Chondrocyte (in vitro differentiated cells): ENCODE results near the gene ASPN. TPM values are rescaled to one million over a fixed set of nuclear protein-coding genes. Genes with fewer than 3 reads are reported as not detected.
A peak's percentile ranks its signal among the peaks of the same experiment; 100 is the strongest.

Source experiments
- DNase-seq: peaks from one replicate; pipeline ENCODE4 v3.0.0; 2021; ENCODE audit warnings: mixed read lengths, low spot score
- H3K27ac Mint-ChIP-seq: one replicate; pipeline ENCODE4 v1.8.0; 2021; ENCODE audit warnings: mild to moderate bottlenecking, moderate library complexity, mixed read lengths; ENCODE audit not compliant: unreplicated experiment
- H3K27me3 Mint-ChIP-seq: 2 replicates; pipeline ENCODE4 v1.8.0; 2021; ENCODE audit warnings: low read depth, mixed read lengths
- H3K36me3 Mint-ChIP-seq: 2 replicates; pipeline ENCODE4 v1.8.0; 2021; ENCODE audit warnings: low read depth, mixed read lengths
- H3K4me1 Mint-ChIP-seq: 2 replicates; pipeline ENCODE4 v1.8.0; 2021; ENCODE audit warnings: low read depth, mild to moderate bottlenecking, mixed read lengths
- H3K4me3 Mint-ChIP-seq: one replicate; pipeline ENCODE4 v1.8.0; 2021; ENCODE audit warnings: mild to moderate bottlenecking, moderate library complexity, mixed read lengths; ENCODE audit not compliant: unreplicated experiment
- H3K9me3 Mint-ChIP-seq: 2 replicates; pipeline ENCODE4 v1.8.0; 2021; ENCODE audit warnings: low read depth, mixed read lengths
- CTCF ChIP-seq: fragments of 200-600 bp; sonication (generic); IDR thresholded peaks from 2 replicates; pipeline ENCODE4 v1.5.0; 2021; ENCODE audit warnings: antibody characterized with exemption, mild to moderate bottlenecking, moderate library complexity
- total RNA-seq: library from RNA; stranded (reverse); gene quantifications from 3 replicates; pipeline ENCODE4 v1.2.1, GENCODE V29; 2021

The ASPN gene
- total RNA-seq, 1 donor from 2014 or later, result 385 TPM

- H3K27ac Mint-ChIP-seq, result peak overlapping the region; percentile 72
- H3K4me1 Mint-ChIP-seq, result peaks cover 58% of the 10 kb centered on the region
- H3K27me3 Mint-ChIP-seq, result no peaks in the 10 kb centered on the region
- no peak for TF ChIP-seq CTCF
- H3K9me3 Mint-ChIP-seq, result no peaks in the 10 kb centered on the region
- no peak overlapping the region for H3K4me3 Mint-ChIP-seq
- DNase-seq, result no peak
- H3K36me3 Mint-ChIP-seq, result peaks cover 7% of the 10 kb centered on the region
These were observed 30.3 kb upstream of the ASPN start for GRCh38 chr9:92512622-92513021.

GRCh38 chr9:92510747-92511146 is 28.4 kb upstream of the ASPN start:
- Mint-ChIP-seq H3K27me3 (no peaks in the 10 kb centered on the region), H3K27ac (no peak overlapping the region), H3K9me3 (no peaks in the 10 kb centered on the region), H3K4me1 (peaks cover 67% of the 10 kb centered on the region), H3K4me3 (no peak overlapping the region), H3K36me3 (peaks cover 4% of the 10 kb centered on the region)
- DNase-seq, result no peak
- TF ChIP-seq CTCF, result no peak

- no peak overlapping the region for H3K27ac Mint-ChIP-seq
These were observed 26.7 kb upstream of the ASPN start for GRCh38 chr9:92509050-92509449.

GRCh38 chr9:92508018-92508820 is 25.9 kb upstream of the ASPN start:
- no peak for DNase-seq
- H3K36me3 Mint-ChIP-seq, result peaks cover 2% of the 10 kb centered on the region
- no peaks in the 10 kb centered on the region for H3K27me3 Mint-ChIP-seq
- TF ChIP-seq CTCF, result peak; percentile 49
- H3K27ac Mint-ChIP-seq, result peak overlapping the region; percentile 99
- peaks cover 80% of the 10 kb centered on the region for H3K4me1 Mint-ChIP-seq
- no peaks in the 10 kb centered on the region for H3K9me3 Mint-ChIP-seq
- H3K4me3 Mint-ChIP-seq, result no peak overlapping the region

More at GRCh38 chr9:92509050-92509449, 26.7 kb upstream of the ASPN start:
- no peaks in the 10 kb centered on the region for H3K9me3 Mint-ChIP-seq
- no peak for DNase-seq
- H3K27me3 Mint-ChIP-seq, result no peaks in the 10 kb centered on the region
- peaks cover 2% of the 10 kb centered on the region for H3K36me3 Mint-ChIP-seq
- no peak for TF ChIP-seq CTCF
- H3K4me1 Mint-ChIP-seq, result peaks cover 81% of the 10 kb centered on the region
- no peak overlapping the region for H3K4me3 Mint-ChIP-seq

- H3K27me3 Mint-ChIP-seq, result no peaks in the 10 kb centered on the region
- no peaks in the 10 kb centered on the region for H3K9me3 Mint-ChIP-seq
- H3K4me1 Mint-ChIP-seq, result peaks cover 75% of the 10 kb centered on the region
- no peak for DNase-seq
- H3K36me3 Mint-ChIP-seq, result peaks cover 2% of the 10 kb centered on the region
- no peak for TF ChIP-seq CTCF
- H3K27ac Mint-ChIP-seq, result peak overlapping the region; percentile 99
- H3K4me3 Mint-ChIP-seq, result no peak overlapping the region
These were observed 25.2 kb upstream of the ASPN start for GRCh38 chr9:92507496-92507895.
